SIG-M5 treated with dmso at 0.1 percent for 504 hours (cell line): ENCODE measurements around the gene C15orf61.

Source experiments
- DNase-seq: peaks from one replicate; lab custom pipeline; 2025; ENCODE audit not compliant: unreplicated experiment; lab: John Stamatoyannopoulos, UW

C15orf61 gene

GRCh38 chr15:67512933-67513714 lies 7.8 kb upstream of the C15orf61 start:
- DNase-seq: no peak

DNA sequence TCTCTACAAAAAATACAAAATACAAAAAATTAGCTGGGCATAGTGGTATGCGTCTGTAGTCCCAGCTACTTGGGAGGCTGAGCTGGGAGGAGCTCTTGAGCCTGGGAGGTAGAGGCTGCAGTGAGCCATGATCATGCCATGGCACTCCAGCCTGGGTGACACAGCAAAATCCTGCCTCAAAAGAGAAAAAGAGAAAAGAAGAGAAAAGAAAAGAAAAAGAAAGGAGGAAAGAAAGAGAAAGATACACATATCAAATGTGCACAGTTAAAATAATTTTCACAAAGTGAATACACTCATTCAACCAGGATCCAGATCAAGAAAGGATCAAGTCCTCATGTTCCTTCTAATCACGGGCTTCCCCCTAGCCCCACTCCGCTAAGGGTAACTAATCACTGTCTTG lies 5.8 kb upstream of the C15orf61 start:
- DNase-seq: no peak

- no peak for DNase-seq
These were observed 5.4 kb upstream of the C15orf61 start for GRCh38 chr15:67515557-67515956.

DNA sequence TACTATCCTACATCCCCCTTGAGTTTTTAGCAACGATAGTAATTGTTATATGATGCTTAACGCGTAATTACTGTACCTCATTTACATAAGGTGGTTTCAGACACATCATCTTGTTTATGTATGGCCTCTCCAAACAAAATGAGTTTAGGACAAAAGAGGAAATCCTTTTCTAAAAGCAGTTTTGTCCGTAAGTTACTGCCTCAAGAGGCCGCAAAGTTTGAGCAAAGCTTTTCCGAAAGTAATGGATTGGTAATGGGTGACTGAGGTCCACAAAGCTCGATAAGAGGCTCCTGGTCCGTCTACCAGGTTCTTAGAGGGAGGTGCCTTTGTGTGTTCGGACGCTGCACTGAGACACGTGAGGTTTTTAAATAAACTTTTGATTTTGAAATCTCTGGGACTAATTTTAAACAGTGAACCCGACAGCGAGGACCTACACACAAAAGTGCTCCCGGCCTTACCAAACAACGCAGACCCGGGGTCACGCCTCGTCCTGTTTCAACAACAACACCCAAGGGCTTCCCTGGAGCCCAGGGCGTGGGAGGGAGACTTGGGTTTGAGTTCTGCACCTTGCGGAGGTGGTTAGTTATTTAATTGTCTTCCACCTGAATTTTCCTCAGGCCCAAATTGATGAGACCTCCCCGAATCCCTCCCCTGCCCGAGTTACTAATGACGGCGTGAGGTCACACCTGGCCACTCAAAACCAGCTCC lies 456 bp upstream of the C15orf61 start:
- peak; percentile 71 for DNase-seq

GRCh38 chr15:67521783-67522568 lies 1.0 kb downstream of the C15orf61 start:
- peak; percentile 47 for DNase-seq

DNA sequence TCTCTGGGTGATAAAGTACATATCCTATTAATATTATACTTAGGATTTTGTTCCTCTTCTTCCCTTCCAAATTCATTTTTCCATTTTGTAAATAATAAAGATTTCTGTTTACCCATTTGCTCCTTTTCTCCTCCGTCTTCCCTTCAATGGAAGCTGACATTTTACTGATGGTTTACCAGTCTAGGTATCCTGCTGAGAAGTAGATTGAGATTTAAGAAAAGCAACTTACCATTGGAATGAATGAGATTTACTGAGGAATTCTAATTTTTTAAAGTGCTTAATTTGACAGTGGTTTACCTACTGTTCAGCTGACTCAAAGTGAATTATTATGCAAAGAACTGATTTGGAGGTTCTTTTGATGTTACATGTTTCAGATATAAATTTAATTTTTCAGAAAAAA lies 2.4 kb downstream of the C15orf61 start:
- no peak for DNase-seq

DNA sequence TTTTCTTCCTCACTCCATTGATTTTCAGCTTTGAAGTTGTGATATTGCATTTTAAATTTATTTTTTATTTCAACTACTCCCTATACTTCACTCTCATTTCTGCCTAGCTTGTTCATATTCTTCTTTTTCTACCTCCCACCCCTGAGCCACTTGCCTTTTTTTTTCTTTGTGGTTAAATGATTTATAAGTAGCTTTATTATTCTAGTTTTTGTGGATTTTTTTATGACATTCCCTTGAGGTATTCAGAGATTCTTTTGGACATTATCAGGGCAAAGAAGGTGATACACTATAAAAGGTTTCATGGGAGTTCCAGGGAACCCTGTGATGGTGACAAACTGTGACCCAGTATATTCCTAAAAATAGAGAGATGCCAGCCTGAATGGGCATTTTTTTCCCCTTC lies 3.3 kb downstream of the C15orf61 start:
- no peak for DNase-seq

- no peak for DNase-seq
These were observed 7.6 kb downstream of the C15orf61 start for GRCh38 chr15:67528513-67528912.

GRCh38 chr15:67531379-67531914 lies 10.5 kb downstream of the C15orf61 start:
- peak; percentile 10 for DNase-seq

- no peak for DNase-seq
These were observed 12.9 kb downstream of the C15orf61 start for GRCh38 chr15:67533873-67534272.

GRCh38 chr15:67534360-67534759 lies 13.4 kb downstream of the C15orf61 start:
- DNase-seq: no peak

GRCh38 chr15:67537771-67538170 lies 16.8 kb downstream of the C15orf61 start:
- no peak for DNase-seq

- peak; percentile 59 for DNase-seq
These were observed 21.8 kb downstream of the C15orf61 start, which contains the start of gene MAP2K5 for GRCh38 chr15:67542420-67543347. Gene MAP2K5, plus strand, starts transcription at chr15:67542703. Its CDS starts 633 bp downstream, at chr15:67543336.

DNA sequence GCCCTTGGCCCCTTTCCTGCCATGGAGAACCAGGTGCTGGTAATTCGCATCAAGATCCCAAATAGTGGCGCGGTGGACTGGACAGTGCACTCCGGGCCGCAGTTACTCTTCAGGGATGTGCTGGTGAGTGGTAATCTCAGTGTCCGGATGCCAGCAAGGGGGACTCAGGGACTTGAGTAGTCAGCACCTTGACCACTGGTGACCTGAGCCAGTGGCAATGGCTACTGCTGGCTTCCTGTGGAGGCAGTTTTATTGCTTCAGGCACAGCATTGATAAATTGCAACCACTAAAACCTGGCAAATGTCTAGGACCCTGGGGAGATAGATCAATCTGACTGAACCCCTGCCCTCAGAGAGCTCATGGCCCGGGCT lies 22.4 kb downstream of the C15orf61 start:
- DNase-seq: no peak

GRCh38 chr15:67544475-67544874 lies 23.5 kb downstream of the C15orf61 start:
- no peak for DNase-seq

GRCh38 chr15:67545864-67546263 lies 24.9 kb downstream of the C15orf61 start:
- no peak for DNase-seq

DNA sequence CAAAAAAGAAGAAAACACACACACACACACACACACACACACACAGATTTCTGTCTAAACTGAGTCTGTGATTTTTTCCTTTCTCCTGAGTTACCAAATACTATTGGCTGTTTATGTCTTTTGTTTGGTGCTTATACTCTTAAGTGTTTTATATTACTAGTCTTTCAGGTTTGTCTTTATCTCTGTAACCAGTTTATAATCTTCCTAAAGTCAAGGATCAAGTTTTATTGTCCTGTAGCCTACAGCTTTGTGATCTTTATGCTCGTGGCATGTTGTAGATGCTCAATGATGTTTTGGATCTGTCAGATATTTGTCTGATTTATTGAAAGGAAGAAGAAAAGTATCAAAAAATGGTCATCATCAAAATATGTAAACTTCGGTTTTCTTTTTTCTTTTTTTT lies 26.1 kb downstream of the C15orf61 start:
- no peak for DNase-seq

DNA sequence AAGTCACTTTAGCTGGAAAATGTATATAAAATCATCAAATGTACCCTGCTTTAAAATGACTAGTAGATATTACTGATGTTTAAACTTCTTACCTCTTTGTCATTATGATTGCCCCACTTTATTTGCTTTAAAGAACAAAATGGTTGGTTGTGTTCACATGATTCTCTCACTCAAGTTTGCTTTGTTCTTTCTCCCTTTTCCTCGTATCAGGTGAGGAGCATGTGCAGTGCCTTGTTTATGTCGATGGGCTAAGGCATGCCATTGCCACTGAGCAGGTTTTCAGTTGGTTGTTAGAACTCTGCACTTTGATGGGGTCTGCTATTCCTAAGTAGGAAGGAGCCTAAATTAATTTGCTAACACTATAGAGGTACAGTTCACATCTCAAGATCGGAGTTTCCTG lies 26.9 kb downstream of the C15orf61 start:
- no peak for DNase-seq

DNA sequence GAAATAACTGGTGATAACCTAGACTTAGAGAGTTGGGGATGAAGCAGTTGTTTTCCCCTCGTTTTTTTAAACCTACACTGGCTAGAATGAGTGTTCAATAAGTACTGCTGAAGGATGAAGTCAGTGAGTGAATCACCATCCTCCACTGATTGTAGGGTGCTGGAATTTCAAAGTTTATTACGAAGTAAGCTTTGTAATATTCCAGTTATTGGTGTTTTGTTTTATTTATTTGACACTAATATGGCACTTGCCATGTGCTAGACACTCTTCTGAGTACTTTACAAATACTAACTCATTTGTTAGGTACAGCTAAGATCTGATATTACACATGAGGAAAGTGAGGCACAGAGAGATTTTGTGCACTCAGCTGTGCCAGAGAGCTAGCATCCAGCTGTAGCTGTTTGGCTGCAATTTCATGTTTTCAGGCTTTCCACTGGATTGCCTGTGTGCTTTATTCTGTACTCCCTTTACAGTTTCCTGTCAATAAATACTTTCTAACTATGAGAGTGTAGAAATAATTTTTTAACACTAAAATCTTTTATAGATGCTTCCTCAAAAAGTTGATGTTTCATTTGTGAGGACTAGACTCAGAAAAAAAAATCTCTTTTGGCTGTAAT lies 27.4 kb downstream of the C15orf61 start:
- no peak for DNase-seq
